K562 (cell line): ENCODE results near the gene FSHR.

Experiments used
- FOXA1 ChIP-seq: fragments of 450-650 bp; IDR thresholded peaks from 2 replicates; pipeline ENCODE4 v1.6.1; 2016; ENCODE audit warnings: mild to moderate bottlenecking, borderline replicate concordance
- SIRT6 ChIP-seq: IDR thresholded peaks from one replicate; pipeline ENCODE4 v1.6.1; 2012; ENCODE audit warnings: low read depth, mild to moderate bottlenecking, control low read depth, inconsistent platforms, low read length, moderate library complexity
- SP1 ChIP-seq: sonication (generic); formaldehyde crosslinking; IDR thresholded peaks from 2 replicates; pipeline ENCODE4 v1.8.1; 2022; ENCODE audit warnings: mild to moderate bottlenecking, missing genetic modification reagents
- TF ChIP-seq, protein P1 (sequence below), 3 experiments: IDR thresholded peaks in 2 of 3; conservative IDR thresholded peaks in 1 of 3; 2 replicates each; pipeline ENCODE4 v1.5.1; 2011 to 2012; ENCODE audit warnings: low read length in 3 of 3, mild to moderate bottlenecking in 3 of 3, control low read depth in 2 of 3, improper control_type of control experiment in 1 of 3, inconsistent platforms in 1 of 3, low read depth in 1 of 3, mixed read lengths in 1 of 3, moderate library complexity in 1 of 3; ENCODE audit not compliant: insufficient read depth in 2 of 3

DNA sequence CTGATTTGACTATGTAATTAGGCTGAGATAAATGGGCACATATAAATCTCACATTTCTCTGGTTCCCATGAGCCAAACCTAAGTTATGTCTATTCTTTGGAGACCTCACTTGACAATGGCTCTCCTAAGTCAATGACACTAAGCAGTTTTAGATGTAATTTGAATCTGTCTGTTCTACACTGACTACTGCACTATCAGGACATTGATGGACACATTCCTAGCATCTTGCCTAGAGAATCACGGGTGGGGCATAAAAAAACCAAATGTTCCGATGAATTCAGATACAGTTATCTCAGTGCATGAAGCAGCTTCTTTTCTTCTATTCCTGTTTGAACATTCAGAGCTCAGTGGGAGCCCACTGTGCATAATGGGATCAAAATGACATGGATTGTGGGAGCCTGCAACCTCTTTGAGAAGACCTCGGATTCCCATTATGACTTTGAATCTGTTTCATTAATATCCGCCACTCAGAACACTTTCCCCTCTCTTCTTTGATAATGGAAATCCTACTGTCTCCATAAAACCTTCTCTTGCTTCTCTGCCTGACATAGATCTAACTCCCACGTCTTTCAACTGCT lies 110.8 kb downstream of the FSHR start:
- TF ChIP-seq SIRT6 = no peak
- no peak for TF ChIP-seq FOXA1
- TF ChIP-seq, protein P1, sequence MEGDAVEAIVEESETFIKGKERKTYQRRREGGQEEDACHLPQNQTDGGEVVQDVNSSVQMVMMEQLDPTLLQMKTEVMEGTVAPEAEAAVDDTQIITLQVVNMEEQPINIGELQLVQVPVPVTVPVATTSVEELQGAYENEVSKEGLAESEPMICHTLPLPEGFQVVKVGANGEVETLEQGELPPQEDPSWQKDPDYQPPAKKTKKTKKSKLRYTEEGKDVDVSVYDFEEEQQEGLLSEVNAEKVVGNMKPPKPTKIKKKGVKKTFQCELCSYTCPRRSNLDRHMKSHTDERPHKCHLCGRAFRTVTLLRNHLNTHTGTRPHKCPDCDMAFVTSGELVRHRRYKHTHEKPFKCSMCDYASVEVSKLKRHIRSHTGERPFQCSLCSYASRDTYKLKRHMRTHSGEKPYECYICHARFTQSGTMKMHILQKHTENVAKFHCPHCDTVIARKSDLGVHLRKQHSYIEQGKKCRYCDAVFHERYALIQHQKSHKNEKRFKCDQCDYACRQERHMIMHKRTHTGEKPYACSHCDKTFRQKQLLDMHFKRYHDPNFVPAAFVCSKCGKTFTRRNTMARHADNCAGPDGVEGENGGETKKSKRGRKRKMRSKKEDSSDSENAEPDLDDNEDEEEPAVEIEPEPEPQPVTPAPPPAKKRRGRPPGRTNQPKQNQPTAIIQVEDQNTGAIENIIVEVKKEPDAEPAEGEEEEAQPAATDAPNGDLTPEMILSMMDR (IDR thresholded peaks at IDR 0.05 in 2 of 3, conservative IDR thresholded peaks at IDR 0.05 in 1 of 3; ENCODE audit: insufficient read depth in 2 of 3, low read depth in 1 of 3, low read length in 3 of 3) = no peak
- no peak for TF ChIP-seq SP1 (CRISPR knock-in tag)
